Right lobe of liver (tissue), 4 donors: ENCODE measurements around the gene IL1A.

Experiments used
- CTCF ChIP-seq, 4 donors: fragments of 200-600 bp in 3 of 4; fragments of 450-650 bp in 1 of 4; IDR thresholded peaks; one replicate each; pipeline versions ENCODE4 v1.5.1 to v1.8.0; 2016 to 2022; ENCODE audit warnings: antibody characterized with exemption in 4 of 4, mild to moderate bottlenecking in 2 of 4
- POLR2A ChIP-seq: fragments of 450-650 bp; IDR thresholded peaks from one replicate; pipeline ENCODE4 v1.6.1; 2017; ENCODE audit warnings: antibody characterized with exemption, mild to moderate bottlenecking
- donor health status: DM: no; HTN: no; CAD: no.
- donor health status: DM: no; HTN: no; CAD: no.
- donor health status: DM: no; HTN: yes; CAD: no.

GRCh38 chr2:112756207-112756606 is 28.1 kb downstream of the IL1A start:
- TF ChIP-seq CTCF (IDR thresholded peaks at IDR 0.05) (no peak), POLR2A (no peak)
